SK-N-MC (cell line): ENCODE data around the gene ASIC1.

Source experiments
- EZH2 ChIP-seq: fragments of 200-600 bp; sonication (generic); IDR thresholded peaks from one replicate; pipeline ENCODE4 v1.6.1; 2017; ENCODE audit warnings: antibody characterized with exemption
- POLR2AphosphoS5 ChIP-seq: IDR thresholded peaks from 2 replicates; pipeline ENCODE4 v1.6.1; 2012; ENCODE audit warnings: mild to moderate bottlenecking, low read depth, low read length, borderline replicate concordance

DNA sequence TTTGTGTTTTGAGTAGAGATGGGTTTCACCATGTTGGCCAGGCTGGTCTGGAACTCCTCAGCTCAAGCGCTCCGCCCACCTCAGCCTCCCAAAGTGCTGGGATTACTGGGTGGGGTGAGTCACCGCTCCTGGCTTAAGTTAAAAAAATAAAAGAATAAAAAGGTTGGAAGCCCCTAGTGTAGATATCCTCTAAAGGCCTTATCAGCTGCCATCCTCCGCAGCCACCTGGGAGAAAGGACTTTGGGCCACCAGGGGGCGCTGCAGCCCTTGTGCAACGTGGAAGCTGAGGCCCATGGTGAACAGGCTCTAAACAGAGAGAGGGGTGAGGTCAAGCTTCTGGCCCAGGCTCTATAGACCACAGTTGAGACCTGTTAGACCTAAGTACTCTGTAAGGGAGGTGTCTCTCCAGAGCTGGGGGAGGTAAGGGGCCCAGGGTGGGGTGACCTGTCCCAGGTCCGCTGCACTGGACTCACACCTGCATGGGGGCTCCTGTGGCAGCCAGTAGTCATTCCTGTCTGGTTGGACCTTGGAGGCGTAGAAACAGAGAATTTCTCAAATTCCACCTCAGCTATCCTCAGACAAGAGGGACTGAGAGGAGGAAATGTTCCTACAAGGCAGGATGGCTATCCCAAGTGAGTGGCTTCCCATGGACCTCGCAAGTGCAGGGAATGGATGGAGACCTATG, 18.1 kb upstream of the ASIC1 start:
- TF ChIP-seq POLR2AphosphoS5 (no peak), EZH2 (no peak)
